ENCODE results near the gene KLRK1. TPM values are rescaled to one million over a fixed set of nuclear protein-coding genes. Genes with fewer than 3 reads are reported as not detected.

Gene KLRK1
- total and polyA plus RNA-seq, 2 donors (not counting 1 experiment from before 2014, with no cell fraction given) = 0.84 to 2.1 TPM

DNA sequence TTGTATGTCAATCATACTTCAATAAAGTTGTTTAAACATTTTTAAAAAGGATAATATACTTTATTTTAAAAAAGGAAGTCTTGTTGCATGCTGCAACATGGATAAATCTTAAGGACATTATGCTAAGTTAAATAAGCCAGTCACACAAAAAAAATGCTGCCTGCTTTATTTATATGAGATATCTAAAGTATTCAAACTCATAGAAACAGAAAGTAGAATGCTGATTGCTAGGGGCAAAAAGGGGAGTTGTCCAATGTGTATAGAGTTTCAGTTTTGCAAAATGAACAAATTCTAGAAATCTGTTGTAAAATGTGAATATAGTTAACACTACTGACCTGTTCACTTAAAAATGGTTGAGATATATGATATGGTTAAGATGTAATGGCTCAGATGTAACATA is 11.0 kb upstream of the KLRK1 start:
- TF ChIP-seq EZH2 (IDR thresholded peaks at IDR 0.05; ENCODE audit: borderline replicate concordance, insufficient read depth, low read depth, low read length, poor library complexity, severe bottlenecking) = no peak
- TF ChIP-seq, protein P1, sequence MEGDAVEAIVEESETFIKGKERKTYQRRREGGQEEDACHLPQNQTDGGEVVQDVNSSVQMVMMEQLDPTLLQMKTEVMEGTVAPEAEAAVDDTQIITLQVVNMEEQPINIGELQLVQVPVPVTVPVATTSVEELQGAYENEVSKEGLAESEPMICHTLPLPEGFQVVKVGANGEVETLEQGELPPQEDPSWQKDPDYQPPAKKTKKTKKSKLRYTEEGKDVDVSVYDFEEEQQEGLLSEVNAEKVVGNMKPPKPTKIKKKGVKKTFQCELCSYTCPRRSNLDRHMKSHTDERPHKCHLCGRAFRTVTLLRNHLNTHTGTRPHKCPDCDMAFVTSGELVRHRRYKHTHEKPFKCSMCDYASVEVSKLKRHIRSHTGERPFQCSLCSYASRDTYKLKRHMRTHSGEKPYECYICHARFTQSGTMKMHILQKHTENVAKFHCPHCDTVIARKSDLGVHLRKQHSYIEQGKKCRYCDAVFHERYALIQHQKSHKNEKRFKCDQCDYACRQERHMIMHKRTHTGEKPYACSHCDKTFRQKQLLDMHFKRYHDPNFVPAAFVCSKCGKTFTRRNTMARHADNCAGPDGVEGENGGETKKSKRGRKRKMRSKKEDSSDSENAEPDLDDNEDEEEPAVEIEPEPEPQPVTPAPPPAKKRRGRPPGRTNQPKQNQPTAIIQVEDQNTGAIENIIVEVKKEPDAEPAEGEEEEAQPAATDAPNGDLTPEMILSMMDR (IDR thresholded peaks at IDR 0.05) = no peak
- H3K36me3 ChIP-seq (replicated peaks in 1 of 2; ENCODE audit: control extremely low read depth in 1 of 2, control insufficient read depth in 1 of 2, extremely low read depth in 1 of 2, insufficient read depth in 2 of 2, low read length in 1 of 2) = no peaks in the 10 kb centered on the region
- H2AFZ ChIP-seq (ENCODE audit: insufficient read depth, low read depth, low read length, poor library complexity, severe bottlenecking) = no peak overlapping the region
- peaks cover 0 to 3% (median 3%) of the 10 kb centered on the region in 3 donors for H3K9me3 ChIP-seq (ENCODE audit: control extremely low read depth in 1 of 3, control insufficient read depth in 2 of 3, insufficient read depth in 1 of 3, low read length in 2 of 3)
- no peak overlapping the region for H3K9ac ChIP-seq (ENCODE audit: low read length)
- no peaks in the 10 kb centered on the region for H3K27me3 ChIP-seq (replicated peaks in 1 of 4; ENCODE audit: control extremely low read depth in 1 of 4, control insufficient read depth in 3 of 4, insufficient read depth in 4 of 4, low read length in 3 of 4)
- H3K4me3 ChIP-seq (ENCODE audit: control extremely low read depth in 1 of 5, extremely low read depth in 1 of 5, insufficient read depth in 1 of 5, low read depth in 2 of 5, low read length in 4 of 5) = no peak overlapping the region
- H3K27me3 Mint-ChIP-seq = peaks cover 33% of the 10 kb centered on the region
- H3K4me1 ChIP-seq (ENCODE audit: control insufficient read depth in 2 of 2, insufficient read depth in 2 of 2, low read length in 2 of 2) = peaks cover 17 to 22% of the 10 kb centered on the region in 2 donors
- no peaks in the 10 kb centered on the region for H4K20me1 ChIP-seq (ENCODE audit: control insufficient read depth, insufficient read depth, low read length, poor library complexity, severe bottlenecking)
- no peak overlapping the region for H3K27ac ChIP-seq (ENCODE audit: low read length in 2 of 2)
- no peak overlapping the region for H3K27ac Mint-ChIP-seq
- H3K9me3 Mint-ChIP-seq (ENCODE audit: insufficient read depth) = no peaks in the 10 kb centered on the region
- peaks cover 5% of the 10 kb centered on the region for H3K4me1 Mint-ChIP-seq
- no peaks in the 10 kb centered on the region for H3K79me2 ChIP-seq (ENCODE audit: control insufficient read depth, insufficient read depth, low read length)
- POLR2A ChIA-PET = no interaction called here
- no peak overlapping the region for H3K4me2 ChIP-seq (replicated peaks; ENCODE audit: low read depth, low read length, poor library complexity, severe bottlenecking)
- intact Hi-C loops (cut with micrococcal nuclease) = no loop called here
- ATAC-seq (ENCODE audit: low read depth) = no peak
- H3K4me3 Mint-ChIP-seq = no peak overlapping the region
- CTCF ChIA-PET = no interaction called here
- no peak for DNase-seq

DNA sequence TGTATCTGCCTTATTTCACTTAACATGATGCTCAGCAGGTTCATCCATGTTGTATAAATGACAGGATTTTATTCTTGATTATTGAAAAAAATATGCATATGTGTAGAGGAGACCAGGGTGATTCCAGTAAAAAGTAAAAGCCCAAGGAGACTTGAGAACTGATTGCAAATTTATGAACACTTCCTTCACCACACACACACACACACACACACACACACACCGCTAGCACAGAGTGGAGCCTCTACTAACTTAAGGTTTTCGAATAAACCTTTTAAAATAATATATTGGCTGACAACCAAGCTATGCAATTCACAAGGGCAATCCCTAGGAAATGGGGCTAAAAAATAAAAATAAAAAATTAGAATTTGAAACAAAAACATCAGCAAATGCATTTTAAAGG is 8.3 kb upstream of the KLRK1 start:
- peaks cover 38 to 47% of the 10 kb centered on the region in 2 donors for H3K4me1 ChIP-seq (ENCODE audit: control insufficient read depth in 2 of 2, insufficient read depth in 2 of 2, low read length in 2 of 2)

More for the DNA sequence above, 8.3 kb upstream of the KLRK1 start:
- Histone ChIP-seq H3K9ac (ENCODE audit: low read length) (no peak overlapping the region), H3K27ac (ENCODE audit: low read length in 2 of 2) (no peak overlapping the region), H3K4me2 (replicated peaks; ENCODE audit: low read depth, low read length, poor library complexity, severe bottlenecking) (no peak overlapping the region), H3K9me3 (ENCODE audit: control extremely low read depth in 1 of 3, control insufficient read depth in 2 of 3, insufficient read depth in 1 of 3, low read length in 2 of 3) (peaks cover 0 to 3% (median 0%) of the 10 kb centered on the region in 3 donors), H3K27me3 (replicated peaks in 1 of 4; ENCODE audit: control extremely low read depth in 1 of 4, control insufficient read depth in 3 of 4, insufficient read depth in 4 of 4, low read length in 3 of 4) (no peaks in the 10 kb centered on the region), H3K36me3 (replicated peaks in 1 of 2; ENCODE audit: control extremely low read depth in 1 of 2, control insufficient read depth in 1 of 2, extremely low read depth in 1 of 2, insufficient read depth in 2 of 2, low read length in 1 of 2) (no peaks in the 10 kb centered on the region), H4K20me1 (ENCODE audit: control insufficient read depth, insufficient read depth, low read length, poor library complexity, severe bottlenecking) (no peaks in the 10 kb centered on the region), H3K4me3 (ENCODE audit: control extremely low read depth in 1 of 5, extremely low read depth in 1 of 5, insufficient read depth in 1 of 5, low read depth in 2 of 5, low read length in 4 of 5) (no peak overlapping the region), H2AFZ (ENCODE audit: insufficient read depth, low read depth, low read length, poor library complexity, severe bottlenecking) (no peak overlapping the region), H3K79me2 (ENCODE audit: control insufficient read depth, insufficient read depth, low read length) (no peaks in the 10 kb centered on the region)
- DNase-seq = no peak
- WGBS (ENCODE audit: insufficient coverage) = no CpG with 5 or more reads among the region's 2 CpGs
- TF ChIP-seq, protein P1 (IDR thresholded peaks at IDR 0.05) = no peak
- no peak for TF ChIP-seq EZH2 (IDR thresholded peaks at IDR 0.05; ENCODE audit: borderline replicate concordance, insufficient read depth, low read depth, low read length, poor library complexity, severe bottlenecking)
- Mint-ChIP-seq H3K27ac (no peak overlapping the region), H3K4me3 (no peak overlapping the region), H3K27me3 (peaks cover 33% of the 10 kb centered on the region), H3K4me1 (peaks cover 22% of the 10 kb centered on the region), H3K9me3 (ENCODE audit: insufficient read depth) (no peaks in the 10 kb centered on the region)
- no peak for ATAC-seq (ENCODE audit: low read depth)
- intact Hi-C loops (cut with micrococcal nuclease) = no loop called here
- POLR2A ChIA-PET = no interaction called here
- CTCF ChIA-PET = no interaction called here
